HG03139 (cell line): ENCODE data around the gene SPTLC2.

Experiments
- ATAC-seq: cut with Tn5 transposase; IDR thresholded peaks from one replicate; pipeline ENCODE4 v1.9.1; 2021; ENCODE audit not compliant: unreplicated experiment

Gene SPTLC2

GRCh38 chr14:77474479-77475177 is 141.8 kb downstream of the SPTLC2 start:
- no peak for ATAC-seq

DNA sequence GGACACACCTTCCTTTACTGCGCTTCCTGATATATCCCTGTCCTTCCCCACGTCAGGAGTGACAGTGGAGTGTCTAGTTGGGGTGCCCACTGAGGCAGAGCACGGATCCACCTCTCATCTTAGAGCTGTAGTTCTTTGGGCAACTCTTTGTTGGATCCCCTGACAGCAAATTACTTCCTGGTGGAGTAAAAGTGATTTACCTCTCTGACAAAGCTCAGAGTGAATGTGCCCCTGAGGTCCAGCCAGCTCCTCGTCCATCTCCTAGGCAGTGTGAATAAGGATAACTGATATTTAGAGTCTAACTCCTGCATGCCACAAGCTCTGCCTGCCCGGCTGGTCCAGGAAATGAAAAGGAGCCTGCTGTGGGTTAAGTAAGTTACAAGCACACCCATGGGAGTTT is 142.5 kb downstream of the SPTLC2 start:
- ATAC-seq: no peak

- no peak for ATAC-seq
Measured at GRCh38 chr14:77470224-77470870, 146.1 kb downstream of the SPTLC2 start.

- no peak for ATAC-seq
Measured at GRCh38 chr14:77469539-77469938, 146.9 kb downstream of the SPTLC2 start.

DNA sequence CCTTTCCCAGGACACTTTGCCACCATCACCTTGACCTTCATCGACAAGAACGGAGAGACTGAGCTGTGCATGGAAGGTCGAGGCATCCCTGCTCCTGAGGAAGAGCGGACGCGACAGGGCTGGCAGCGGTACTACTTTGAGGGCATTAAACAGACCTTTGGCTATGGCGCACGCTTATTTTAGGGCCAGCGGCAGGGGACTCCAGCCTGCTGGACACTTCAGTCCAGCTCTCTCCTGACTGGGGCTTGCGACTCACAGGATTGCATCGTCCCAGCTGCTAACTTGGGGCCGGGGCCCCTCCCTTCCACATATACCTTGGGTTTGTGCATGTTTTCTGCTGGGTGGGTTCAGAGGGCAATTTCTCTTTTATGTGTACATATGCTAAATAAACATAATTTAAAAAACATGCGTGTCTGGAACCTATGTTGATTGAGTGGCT is 147.4 kb downstream of the SPTLC2 start:
- ATAC-seq: no peak

- ATAC-seq: no peak
Measured at GRCh38 chr14:77467801-77468200, 148.6 kb downstream of the SPTLC2 start.

GRCh38 chr14:77459072-77459723 is 157.2 kb downstream of the SPTLC2 start:
- no peak for ATAC-seq

DNA sequence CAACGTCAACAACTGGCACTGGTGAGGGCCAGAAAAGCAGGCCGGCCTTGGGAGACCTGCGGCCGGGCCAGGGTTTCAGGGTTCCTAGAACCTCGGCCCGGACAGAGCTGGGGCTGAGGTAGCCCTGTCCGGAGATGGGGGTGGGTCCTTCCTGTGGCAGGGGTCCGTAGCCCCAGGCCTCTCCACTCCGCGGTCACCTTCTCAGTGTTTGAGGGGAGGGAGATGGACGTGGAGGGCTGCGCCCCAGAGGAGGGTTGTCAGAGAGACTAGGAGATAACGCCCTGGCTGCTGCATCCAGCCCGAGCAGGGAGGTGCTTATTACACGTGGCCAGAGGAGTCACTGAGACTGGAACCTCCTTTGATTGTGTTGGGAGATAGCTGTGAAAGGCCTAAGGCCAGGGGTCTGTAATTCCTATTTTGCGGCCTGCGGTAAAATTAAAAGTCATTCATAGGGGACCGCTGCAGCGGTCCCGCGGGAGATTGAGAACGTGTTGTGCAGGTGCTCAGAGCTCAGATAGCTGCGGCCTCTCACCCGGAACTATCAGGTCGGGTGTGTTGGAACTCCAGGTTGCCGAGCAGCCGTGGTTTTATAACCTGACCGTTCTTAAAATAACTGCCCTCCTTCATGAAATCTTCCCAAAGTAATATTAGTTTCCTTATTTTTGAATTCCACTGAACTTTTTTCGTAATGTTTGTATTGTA is 158.0 kb downstream of the SPTLC2 start:
- peak; percentile 13 for ATAC-seq

GRCh38 chr14:77457522-77458248 is 158.8 kb downstream of the SPTLC2 start, which contains the start of the genes AHSA1 and VIPAS39:
TSS of gene AHSA1 (plus strand) at chr14:77458093. CDS start at chr14:77458190, 97 bp downstream.
TSS of gene VIPAS39 (minus strand) at chr14:77457601. CDS start at chr14:77454102, 3,499 bp downstream.
- peak; percentile 88 for ATAC-seq

DNA sequence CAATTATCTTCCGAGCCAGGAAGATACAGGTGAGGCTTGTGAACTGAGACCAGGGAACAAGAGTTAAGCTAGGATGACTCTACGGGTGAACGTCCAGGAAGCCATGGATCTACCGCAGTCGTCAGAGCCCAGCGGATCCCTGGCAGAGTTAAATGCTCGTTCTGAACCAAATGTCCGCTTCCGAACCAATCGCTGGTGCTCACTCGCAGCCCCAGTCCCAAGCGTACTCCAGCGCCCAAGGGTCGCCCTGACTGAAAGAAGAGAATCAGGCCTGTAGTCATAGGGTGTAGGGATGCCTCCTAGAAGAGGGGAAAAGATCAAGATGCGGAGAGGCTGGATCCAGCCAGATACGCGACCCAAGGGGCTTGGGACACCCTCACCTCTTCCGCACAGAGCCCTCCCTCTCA is 159.3 kb downstream of the SPTLC2 start:
- ATAC-seq: no peak
